Nephron progenitor cell (in vitro differentiated cells): ENCODE results near the gene P2RY8.
"Not testable (repeated sequence)": the region's sequence is repeated elsewhere in the genome, so short reads cannot be mapped to it uniquely, and the experiment has no call there.

Source experiments
- DNase-seq: peaks from one replicate; pipeline ENCODE4 v3.0.0; 2021
- H3K27ac Mint-ChIP-seq: 2 replicates; pipeline ENCODE4 v1.8.0; 2021; ENCODE audit warnings: mild to moderate bottlenecking, moderate library complexity, mixed read lengths
- H3K27me3 Mint-ChIP-seq: 2 replicates; pipeline ENCODE4 v1.8.0; 2021; ENCODE audit warnings: mild to moderate bottlenecking, low read depth, mixed read lengths; ENCODE audit not compliant: poor library complexity
- H3K36me3 Mint-ChIP-seq: 2 replicates; pipeline ENCODE4 v1.8.0; 2021; ENCODE audit warnings: low read depth, mixed read lengths
- H3K4me1 Mint-ChIP-seq: 2 replicates; pipeline ENCODE4 v1.8.0; 2021; ENCODE audit warnings: mixed read lengths
- H3K4me3 Mint-ChIP-seq: 2 replicates; pipeline ENCODE4 v1.8.0; 2021; ENCODE audit warnings: mild to moderate bottlenecking, moderate library complexity, mixed read lengths
- H3K9me3 Mint-ChIP-seq: 2 replicates; pipeline ENCODE4 v1.8.0; 2021; ENCODE audit warnings: mild to moderate bottlenecking, moderate library complexity, mixed read lengths
- CTCF ChIP-seq: fragments of 200-600 bp; sonication (generic); IDR thresholded peaks from 2 replicates; pipeline ENCODE4 v1.5.0; 2021; ENCODE audit warnings: antibody characterized with exemption

The P2RY8 gene

GRCh38 chrX:1435241-1435895 lies 101.6 kb downstream of the P2RY8 start:
- DNase-seq, result no peak
- Mint-ChIP-seq H3K4me3 (no peak overlapping the region), H3K36me3 (peaks cover 64% of the 10 kb centered on the region), H3K27ac (no peak overlapping the region), H3K27me3 (no peaks in the 10 kb centered on the region), H3K9me3 (peaks cover 16% of the 10 kb centered on the region), H3K4me1 (no peaks in the 10 kb centered on the region)
- TF ChIP-seq CTCF, result no peak

GRCh38 chrX:1434871-1435240 lies 102.1 kb downstream of the P2RY8 start:
- TF ChIP-seq CTCF, result no peak
- Mint-ChIP-seq H3K9me3 (peaks cover 13% of the 10 kb centered on the region), H3K27me3 (no peaks in the 10 kb centered on the region), H3K36me3 (peaks cover 65% of the 10 kb centered on the region), H3K4me3 (no peak overlapping the region), H3K27ac (no peak overlapping the region), H3K4me1 (no peaks in the 10 kb centered on the region)
- no peak for DNase-seq

- no peak overlapping the region for H3K4me3 Mint-ChIP-seq
- peaks cover 64% of the 10 kb centered on the region for H3K36me3 Mint-ChIP-seq
- no peak for DNase-seq
- no peak overlapping the region for H3K27ac Mint-ChIP-seq
- H3K4me1 Mint-ChIP-seq, result no peaks in the 10 kb centered on the region
- H3K27me3 Mint-ChIP-seq, result no peaks in the 10 kb centered on the region
- H3K9me3 Mint-ChIP-seq, result peaks cover 9% of the 10 kb centered on the region
- no peak for TF ChIP-seq CTCF
These were observed 103.2 kb downstream of the P2RY8 start for GRCh38 chrX:1433646-1434357.

- Mint-ChIP-seq H3K27me3 (peaks cover 3% of the 10 kb centered on the region), H3K9me3 (peaks cover 4% of the 10 kb centered on the region), H3K4me1 (no peaks in the 10 kb centered on the region), H3K36me3 (peaks cover 37% of the 10 kb centered on the region), H3K4me3 (no peak overlapping the region), H3K27ac (no peak overlapping the region)
- no peak for TF ChIP-seq CTCF
- no peak for DNase-seq
These were observed 106.5 kb downstream of the P2RY8 start for GRCh38 chrX:1430451-1430850.

- Mint-ChIP-seq H3K36me3 (peaks cover 21% of the 10 kb centered on the region), H3K4me1 (no peaks in the 10 kb centered on the region), H3K4me3 (no peak overlapping the region), H3K27ac (no peak overlapping the region), H3K9me3 (peaks cover 28% of the 10 kb centered on the region), H3K27me3 (peaks cover 7% of the 10 kb centered on the region)
- no peak for DNase-seq
- no peak for TF ChIP-seq CTCF
These were observed 109.2 kb downstream of the P2RY8 start for GRCh38 chrX:1427756-1428155.

- H3K9me3 Mint-ChIP-seq, result peaks cover 43% of the 10 kb centered on the region
- not testable (repeated sequence) for DNase-seq, H3K27me3 Mint-ChIP-seq, H3K27ac Mint-ChIP-seq, H3K4me1 Mint-ChIP-seq, H3K4me3 Mint-ChIP-seq
- peaks cover 14% of the 10 kb centered on the region for H3K36me3 Mint-ChIP-seq
These were observed 110.7 kb downstream of the P2RY8 start for GRCh38 chrX:1426321-1426720.
